ENCODE measurements around the gene RNF157. TPM values are rescaled to one million over a fixed set of nuclear protein-coding genes. Genes with fewer than 3 reads are reported as not detected.

Gene RNF157
- under 1 TPM; 0.20 to 0.44 TPM for polyA plus RNA-seq

DNA sequence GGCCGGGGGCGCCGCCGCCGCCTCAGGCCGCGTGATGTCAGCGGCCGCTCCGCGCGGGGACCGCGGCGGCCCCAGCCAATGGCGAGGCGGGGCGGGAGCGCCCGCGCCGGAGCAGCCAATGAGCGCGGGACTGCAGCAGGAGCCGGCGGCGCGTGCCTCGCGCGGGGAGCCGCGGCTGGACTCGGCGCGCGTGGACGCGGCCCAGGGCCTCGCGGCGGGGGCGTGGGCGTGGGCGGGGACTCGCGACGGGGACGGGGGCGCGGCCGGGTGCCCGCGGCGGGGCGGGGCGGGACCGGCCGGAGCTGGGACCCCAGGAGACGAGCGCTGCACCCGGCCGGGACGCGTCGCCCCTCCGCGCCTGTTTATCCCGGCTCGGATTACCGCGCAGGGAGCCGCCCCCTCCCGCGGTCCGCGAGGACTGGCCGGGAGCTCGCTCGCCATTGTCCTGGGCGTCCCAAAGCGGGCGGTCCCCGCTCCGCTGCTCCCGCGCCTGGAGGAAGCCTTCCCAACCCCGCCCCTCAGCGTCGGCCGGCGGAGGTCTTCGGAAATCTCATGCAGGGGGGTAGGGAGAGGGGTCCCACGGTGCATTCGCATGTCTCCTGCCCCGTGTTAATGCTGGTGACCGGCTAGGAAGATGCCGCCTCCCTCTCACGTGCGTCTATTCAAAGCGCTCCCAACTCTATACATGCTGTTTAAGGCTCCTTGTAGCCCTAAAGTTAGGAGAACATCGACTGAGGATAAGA, at the start of gene RNF157:
TSS of gene RNF157 (minus strand) at position 33 of the 743 bp plus-strand sequence. CDS start 253 bp downstream, outside the sequence.
- Histone ChIP-seq H3K4me1 (ENCODE audit: control insufficient read depth in 2 of 2, insufficient read depth in 2 of 2, low read length in 1 of 2) (peaks cover 6% of the 10 kb centered on the region in 2 donors), H3K27ac (ENCODE audit: low read depth in 2 of 2, low read length in 1 of 2) (peak within 1 kb of the TSS in 1 of 2 donors; percentile 59), H3K4me3 (ENCODE audit: low read depth in 1 of 2, low read length in 2 of 2) (peak within 1 kb of the TSS; percentile 59 to 62), H3K27me3 (ENCODE audit: control insufficient read depth in 1 of 2, insufficient read depth in 2 of 2, low read length in 2 of 2) (peaks cover 0 to 3% of the 10 kb centered on the region in 2 donors), H3K9me3 (ENCODE audit: control insufficient read depth in 2 of 2, insufficient read depth in 1 of 2, low read depth in 1 of 2, low read length in 1 of 2) (no peaks in the 10 kb centered on the region), H3K36me3 (ENCODE audit: control insufficient read depth in 2 of 2, insufficient read depth in 2 of 2, low read length in 1 of 2) (no peaks in the 10 kb centered on the region)
- WGBS, 2 donors = 0 to 1% methylated on average over 58 to 102 of the region's 102 CpGs

- peaks cover 0 to 12% of the 10 kb centered on the region in 2 donors for H3K4me1 ChIP-seq (ENCODE audit: control insufficient read depth in 2 of 2, insufficient read depth in 2 of 2, low read length in 1 of 2)
- 88 to 90% methylated on average over 23 of the region's 23 CpGs for WGBS, 2 donors
- H3K27ac ChIP-seq (ENCODE audit: low read depth in 2 of 2, low read length in 1 of 2) = no peak overlapping the region
Measured at GRCh38 chr17:76281573-76282371, 41.5 kb upstream of the RNF157 start.

DNA sequence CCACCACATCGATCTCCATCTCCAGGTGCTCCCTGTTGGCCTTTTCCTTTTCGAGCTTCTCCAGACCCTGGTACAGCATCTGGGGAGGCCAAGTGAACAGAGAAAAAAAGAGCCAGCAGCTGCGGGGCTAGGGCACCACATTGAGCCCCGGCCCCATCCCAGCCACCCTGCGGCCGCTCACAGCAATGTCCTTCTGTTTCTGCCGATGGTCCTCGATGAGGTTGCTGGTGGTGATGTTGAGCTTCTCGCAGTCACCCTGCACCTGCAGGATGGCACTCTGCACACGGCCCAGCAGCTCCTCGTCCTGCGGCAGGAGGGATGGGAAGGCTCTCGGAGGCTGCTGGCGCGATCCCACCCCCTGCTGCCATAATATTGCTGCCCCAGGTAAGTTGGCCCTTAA, 40.4 kb upstream of the RNF157 start:
- WGBS, 2 donors = 92 to 93% methylated on average over 15 of the region's 15 CpGs

More at GRCh38 chr17:76281573-76282371, 41.5 kb upstream of the RNF157 start:
- H3K9me3 ChIP-seq (ENCODE audit: control insufficient read depth in 2 of 2, insufficient read depth in 1 of 2, low read depth in 1 of 2, low read length in 1 of 2) = no peaks in the 10 kb centered on the region
- peaks cover 0 to 4% of the 10 kb centered on the region in 2 donors for H3K36me3 ChIP-seq (ENCODE audit: control insufficient read depth in 2 of 2, insufficient read depth in 2 of 2, low read length in 1 of 2)
- H3K4me3 ChIP-seq (ENCODE audit: low read depth in 1 of 2, low read length in 2 of 2) = no peak overlapping the region
- no peaks in the 10 kb centered on the region for H3K27me3 ChIP-seq (ENCODE audit: control insufficient read depth in 1 of 2, insufficient read depth in 2 of 2, low read length in 2 of 2)

DNA sequence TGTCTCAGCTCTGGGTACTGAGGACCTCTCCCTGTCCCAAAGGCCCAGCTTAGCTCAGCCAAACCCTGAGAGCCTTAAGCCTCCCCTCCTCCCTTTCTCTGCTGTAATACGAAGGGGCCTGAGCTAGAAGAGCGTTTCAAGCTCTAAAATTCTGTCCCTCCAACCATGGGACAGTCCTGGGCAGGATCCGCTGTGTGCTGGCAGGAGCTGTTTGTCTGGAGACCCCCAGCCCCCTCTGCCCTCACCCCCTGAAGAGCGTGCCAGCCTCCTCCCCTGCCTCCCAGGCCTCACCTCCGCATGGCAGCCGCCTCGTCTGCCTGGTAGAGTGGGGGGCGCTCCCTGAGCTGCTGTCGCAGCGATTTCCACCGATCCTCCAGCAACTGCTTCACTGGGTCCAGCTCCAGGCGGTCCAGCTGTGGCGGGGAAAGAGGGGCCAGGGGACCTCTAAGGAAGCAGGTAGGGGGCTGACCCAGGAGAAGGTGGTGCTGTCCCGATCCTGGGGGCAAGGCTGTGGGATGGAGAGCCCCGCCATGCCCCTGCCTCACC, 39.5 kb upstream of the RNF157 start:
- WGBS, 2 donors = 86 to 87% methylated on average over 15 of the region's 15 CpGs
- Histone ChIP-seq H3K4me1 (ENCODE audit: control insufficient read depth in 2 of 2, insufficient read depth in 2 of 2, low read length in 1 of 2) (peaks cover 3 to 17% of the 10 kb centered on the region in 2 donors), H3K27me3 (ENCODE audit: control insufficient read depth in 1 of 2, insufficient read depth in 2 of 2, low read length in 2 of 2) (no peaks in the 10 kb centered on the region), H3K36me3 (ENCODE audit: control insufficient read depth in 2 of 2, insufficient read depth in 2 of 2, low read length in 1 of 2) (peaks cover 0 to 4% of the 10 kb centered on the region in 2 donors), H3K4me3 (ENCODE audit: low read depth in 1 of 2, low read length in 2 of 2) (no peak overlapping the region), H3K27ac (ENCODE audit: low read depth in 2 of 2, low read length in 1 of 2) (no peak overlapping the region), H3K9me3 (ENCODE audit: control insufficient read depth in 2 of 2, insufficient read depth in 1 of 2, low read depth in 1 of 2, low read length in 1 of 2) (no peaks in the 10 kb centered on the region)

More for the DNA sequence above, 40.4 kb upstream of the RNF157 start:
- Histone ChIP-seq H3K4me3 (ENCODE audit: low read depth in 1 of 2, low read length in 2 of 2) (no peak overlapping the region), H3K9me3 (ENCODE audit: control insufficient read depth in 2 of 2, insufficient read depth in 1 of 2, low read depth in 1 of 2, low read length in 1 of 2) (no peaks in the 10 kb centered on the region), H3K27ac (ENCODE audit: low read depth in 2 of 2, low read length in 1 of 2) (no peak overlapping the region), H3K4me1 (ENCODE audit: control insufficient read depth in 2 of 2, insufficient read depth in 2 of 2, low read length in 1 of 2) (peaks cover 3 to 15% of the 10 kb centered on the region in 2 donors), H3K36me3 (ENCODE audit: control insufficient read depth in 2 of 2, insufficient read depth in 2 of 2, low read length in 1 of 2) (peaks cover 0 to 4% of the 10 kb centered on the region in 2 donors), H3K27me3 (ENCODE audit: control insufficient read depth in 1 of 2, insufficient read depth in 2 of 2, low read length in 2 of 2) (no peaks in the 10 kb centered on the region)

GRCh38 chr17:76278952-76279741, 38.9 kb upstream of the RNF157 start:
- Histone ChIP-seq H3K36me3 (ENCODE audit: control insufficient read depth in 2 of 2, insufficient read depth in 2 of 2, low read length in 1 of 2) (peaks cover 0 to 4% of the 10 kb centered on the region in 2 donors), H3K27ac (ENCODE audit: low read depth in 2 of 2, low read length in 1 of 2) (no peak overlapping the region), H3K9me3 (ENCODE audit: control insufficient read depth in 2 of 2, insufficient read depth in 1 of 2, low read depth in 1 of 2, low read length in 1 of 2) (no peaks in the 10 kb centered on the region), H3K4me3 (ENCODE audit: low read depth in 1 of 2, low read length in 2 of 2) (no peak overlapping the region), H3K4me1 (ENCODE audit: control insufficient read depth in 2 of 2, insufficient read depth in 2 of 2, low read length in 1 of 2) (peaks cover 3 to 17% of the 10 kb centered on the region in 2 donors), H3K27me3 (ENCODE audit: control insufficient read depth in 1 of 2, insufficient read depth in 2 of 2, low read length in 2 of 2) (no peaks in the 10 kb centered on the region)
- WGBS, 2 donors = 54 to 59% methylated on average over 28 of the region's 28 CpGs

DNA sequence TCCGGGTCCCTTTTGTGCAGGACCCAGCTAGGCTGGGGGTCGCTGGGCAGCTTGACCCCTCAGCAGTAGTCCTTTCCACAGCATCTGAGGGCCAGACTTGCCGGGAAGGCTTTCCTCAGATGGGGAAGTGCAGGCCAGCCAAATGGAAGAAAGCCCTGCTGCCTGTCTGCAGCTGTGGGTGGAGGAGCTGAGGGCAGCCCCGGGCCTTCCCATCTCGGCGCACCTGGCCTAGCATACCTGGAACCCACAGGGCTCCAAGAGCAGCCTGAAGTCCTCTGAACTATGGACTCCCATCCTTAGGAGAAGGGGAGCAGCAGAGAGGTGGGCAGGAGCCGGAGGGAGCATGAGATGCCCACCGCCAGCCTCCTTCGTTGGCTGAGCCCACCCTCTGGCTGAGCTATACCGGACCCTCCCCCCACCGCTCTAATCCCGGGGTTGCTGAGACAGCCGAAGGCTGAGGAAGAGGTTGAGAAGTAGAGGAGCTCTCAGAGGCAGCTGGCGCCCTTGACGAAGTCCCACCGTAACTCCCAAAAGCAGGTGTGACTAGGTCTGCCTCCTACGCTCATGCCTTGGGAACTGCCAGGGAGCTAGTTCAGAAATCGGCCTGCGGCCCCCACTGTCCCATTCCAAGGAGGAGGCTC, 38.1 kb upstream of the RNF157 start:
- WGBS, 2 donors = 79% methylated on average over 19 of the region's 19 CpGs
- Histone ChIP-seq H3K27me3 (ENCODE audit: control insufficient read depth in 1 of 2, insufficient read depth in 2 of 2, low read length in 2 of 2) (no peaks in the 10 kb centered on the region), H3K4me3 (ENCODE audit: low read depth in 1 of 2, low read length in 2 of 2) (no peak overlapping the region)

GRCh38 chr17:76277300-76278267, 37.3 kb upstream of the RNF157 start:
- peaks cover 3 to 24% of the 10 kb centered on the region in 2 donors for H3K4me1 ChIP-seq (ENCODE audit: control insufficient read depth in 2 of 2, insufficient read depth in 2 of 2, low read length in 1 of 2)
- H3K4me3 ChIP-seq (ENCODE audit: low read depth in 1 of 2, low read length in 2 of 2) = no peak overlapping the region
- peaks cover 0 to under 1% of the 10 kb centered on the region in 2 donors for H3K36me3 ChIP-seq (ENCODE audit: control insufficient read depth in 2 of 2, insufficient read depth in 2 of 2, low read length in 1 of 2)
- H3K9me3 ChIP-seq (ENCODE audit: control insufficient read depth in 2 of 2, insufficient read depth in 1 of 2, low read depth in 1 of 2, low read length in 1 of 2) = no peaks in the 10 kb centered on the region
- no peaks in the 10 kb centered on the region for H3K27me3 ChIP-seq (ENCODE audit: control insufficient read depth in 1 of 2, insufficient read depth in 2 of 2, low read length in 2 of 2)
- peak overlapping the region in 1 of 2 donors; percentile 39 for H3K27ac ChIP-seq (ENCODE audit: low read depth in 2 of 2, low read length in 1 of 2)
- WGBS, 2 donors = 76 to 82% methylated on average over 31 of the region's 31 CpGs

More for the DNA sequence above, 38.1 kb upstream of the RNF157 start:
- Histone ChIP-seq H3K4me1 (ENCODE audit: control insufficient read depth in 2 of 2, insufficient read depth in 2 of 2, low read length in 1 of 2) (peaks cover 3 to 17% of the 10 kb centered on the region in 2 donors), H3K27ac (ENCODE audit: low read depth in 2 of 2, low read length in 1 of 2) (no peak overlapping the region), H3K36me3 (ENCODE audit: control insufficient read depth in 2 of 2, insufficient read depth in 2 of 2, low read length in 1 of 2) (peaks cover 0 to 4% of the 10 kb centered on the region in 2 donors), H3K9me3 (ENCODE audit: control insufficient read depth in 2 of 2, insufficient read depth in 1 of 2, low read depth in 1 of 2, low read length in 1 of 2) (no peaks in the 10 kb centered on the region)
